Tibial nerve (tissue), 4 donors: ENCODE results near the gene PLAC8L1.

Source experiments
- EP300 ChIP-seq, 2 donors: sonication (generic); formaldehyde crosslinking; IDR thresholded peaks; one replicate each; pipeline ENCODE4 v1.6.1; 2017; ENCODE audit warnings: antibody characterized with exemption in 2 of 2, mild to moderate bottlenecking in 1 of 2
- POLR2A ChIP-seq, 2 donors: fragments of 450-650 bp; IDR thresholded peaks; one replicate each; pipeline ENCODE4 v1.6.1; 2017; ENCODE audit warnings: antibody characterized with exemption in 2 of 2, mild to moderate bottlenecking in 2 of 2, moderate library complexity in 2 of 2
- TF ChIP-seq, protein P1 (sequence below), 5 experiments: fragments of 200-600 bp in 3 of 5; fragments of 450-650 bp in 2 of 5; sonication (generic) in 3 of 5; IDR thresholded peaks; one replicate each; pipeline ENCODE4 v1.5.1; 2016 to 2019; ENCODE audit warnings: antibody characterized with exemption in 5 of 5, mild to moderate bottlenecking in 3 of 5, moderate library complexity in 2 of 5

DNA sequence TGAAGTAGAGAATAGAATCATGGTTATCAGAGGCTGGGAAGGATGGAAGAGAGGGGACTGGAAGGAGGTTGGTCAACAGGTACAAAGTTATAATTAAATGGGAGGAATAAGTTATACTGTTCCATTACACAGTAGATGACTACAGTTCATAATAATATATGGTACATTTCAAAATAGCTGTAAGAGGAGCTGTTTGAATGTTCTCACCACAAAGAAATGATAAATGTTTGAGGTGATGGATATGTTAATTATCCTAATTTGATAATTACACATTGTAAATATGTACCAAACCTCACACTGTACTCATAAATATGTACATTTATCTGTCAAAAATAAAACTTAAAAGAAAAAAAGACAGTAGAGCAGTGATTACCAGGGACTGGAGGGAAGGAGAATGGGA, 12.9 kb upstream of the PLAC8L1 start:
- TF ChIP-seq, protein P1, sequence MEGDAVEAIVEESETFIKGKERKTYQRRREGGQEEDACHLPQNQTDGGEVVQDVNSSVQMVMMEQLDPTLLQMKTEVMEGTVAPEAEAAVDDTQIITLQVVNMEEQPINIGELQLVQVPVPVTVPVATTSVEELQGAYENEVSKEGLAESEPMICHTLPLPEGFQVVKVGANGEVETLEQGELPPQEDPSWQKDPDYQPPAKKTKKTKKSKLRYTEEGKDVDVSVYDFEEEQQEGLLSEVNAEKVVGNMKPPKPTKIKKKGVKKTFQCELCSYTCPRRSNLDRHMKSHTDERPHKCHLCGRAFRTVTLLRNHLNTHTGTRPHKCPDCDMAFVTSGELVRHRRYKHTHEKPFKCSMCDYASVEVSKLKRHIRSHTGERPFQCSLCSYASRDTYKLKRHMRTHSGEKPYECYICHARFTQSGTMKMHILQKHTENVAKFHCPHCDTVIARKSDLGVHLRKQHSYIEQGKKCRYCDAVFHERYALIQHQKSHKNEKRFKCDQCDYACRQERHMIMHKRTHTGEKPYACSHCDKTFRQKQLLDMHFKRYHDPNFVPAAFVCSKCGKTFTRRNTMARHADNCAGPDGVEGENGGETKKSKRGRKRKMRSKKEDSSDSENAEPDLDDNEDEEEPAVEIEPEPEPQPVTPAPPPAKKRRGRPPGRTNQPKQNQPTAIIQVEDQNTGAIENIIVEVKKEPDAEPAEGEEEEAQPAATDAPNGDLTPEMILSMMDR (IDR thresholded peaks at IDR 0.05) = no peak
- no peak for TF ChIP-seq POLR2A (IDR thresholded peaks at IDR 0.05)
- TF ChIP-seq EP300 (IDR thresholded peaks at IDR 0.05) = no peak
